Neural progenitor cell (in vitro differentiated cells): ENCODE measurements around the gene FAM234A. TPM values are rescaled to one million over a fixed set of nuclear protein-coding genes. Genes with fewer than 3 reads are reported as not detected.
"Not testable (repeated sequence)": the region's sequence is repeated elsewhere in the genome, so short reads cannot be mapped to it uniquely, and the experiment has no call there.

Experiments used
- DNase-seq: peaks from one replicate; pipeline ENCODE4 v3.0.0-alpha.2; 2016; ENCODE audit warnings: low spot score
- H2AFZ ChIP-seq: fragments of 200-600 bp; sonication (generic); replicated peaks from 2 replicates; pipeline ENCODE4 v1.6.1; 2016; ENCODE audit warnings: antibody characterized with exemption
- H3F3A ChIP-seq: fragments of 200-600 bp; sonication (generic); 2 replicates; pipeline ENCODE4 v1.6.1; 2016; ENCODE audit warnings: antibody characterized with exemption, low read depth
- H3K27ac ChIP-seq: fragments of 200-600 bp; sonication (generic); 2 replicates; pipeline ENCODE4 v1.5.1; 2016; ENCODE audit warnings: mild to moderate bottlenecking
- H3K27me3 ChIP-seq: fragments of 200-600 bp; sonication (generic); 2 replicates; pipeline ENCODE4 v1.6.1; 2016; ENCODE audit warnings: mild to moderate bottlenecking, moderate library complexity
- H3K36me3 ChIP-seq: fragments of 200-600 bp; sonication (generic); 2 replicates; pipeline ENCODE4 v1.5.1; 2016
- H3K4me1 ChIP-seq: fragments of 200-600 bp; sonication (generic); 2 replicates; pipeline ENCODE4 v1.6.1; 2016; ENCODE audit warnings: mixed run types
- H3K4me2 ChIP-seq: fragments of 200-600 bp; sonication (generic); 2 replicates; pipeline ENCODE4 v1.6.1; 2016
- H3K4me3 ChIP-seq: fragments of 200-600 bp; sonication (generic); 2 replicates; pipeline ENCODE4 v1.5.1; 2016
- H3K79me2 ChIP-seq: fragments of 200-600 bp; sonication (generic); 2 replicates; pipeline ENCODE4 v1.6.1; 2016; ENCODE audit warnings: low read depth
- H3K9ac ChIP-seq: fragments of 200-600 bp; sonication (generic); 2 replicates; pipeline ENCODE4 v1.6.1; 2016
- H3K9me3 ChIP-seq: fragments of 200-600 bp; sonication (generic); 2 replicates; pipeline ENCODE4 v1.5.1; 2016; ENCODE audit warnings: low read depth
- H4K20me1 ChIP-seq: fragments of 200-600 bp; sonication (generic); 2 replicates; pipeline ENCODE4 v1.6.1; 2016; ENCODE audit warnings: low read depth
- H3K27ac Mint-ChIP-seq: 3 replicates; pipeline ENCODE4 v1.8.0; 2021; ENCODE audit warnings: mixed read lengths
- H3K27me3 Mint-ChIP-seq: 2 replicates; pipeline ENCODE4 v1.8.0; 2022; ENCODE audit warnings: low read depth, mild to moderate bottlenecking, inconsistent platforms, moderate library complexity, mixed read lengths; ENCODE audit not compliant: insufficient read depth
- H3K36me3 Mint-ChIP-seq: 3 replicates; pipeline ENCODE4 v1.8.0; 2021; ENCODE audit warnings: mixed read lengths
- H3K4me1 Mint-ChIP-seq: 3 replicates; pipeline ENCODE4 v1.8.0; 2021; ENCODE audit warnings: mixed read lengths
- H3K4me3 Mint-ChIP-seq: 3 replicates; pipeline ENCODE4 v1.8.0; 2021; ENCODE audit warnings: mild to moderate bottlenecking, moderate library complexity, mixed read lengths
- H3K9me3 Mint-ChIP-seq: 3 replicates; pipeline ENCODE4 v1.8.0; 2020; ENCODE audit warnings: mixed read lengths
- CTCF ChIP-seq: fragments of 200-600 bp; sonication (generic); IDR thresholded peaks from 2 replicates; pipeline ENCODE4 v1.5.1; 2017; ENCODE audit warnings: antibody characterized with exemption, mild to moderate bottlenecking
- EZH2 ChIP-seq: fragments of 200-600 bp; sonication (generic); IDR thresholded peaks from 2 replicates; pipeline ENCODE4 v1.6.1; 2017; ENCODE audit warnings: antibody characterized with exemption, mild to moderate bottlenecking, moderate library complexity
- EZH2phosphoT487 ChIP-seq: fragments of 200-600 bp; sonication (generic); IDR thresholded peaks from 2 replicates; pipeline ENCODE4 v1.6.1; 2017; ENCODE audit warnings: antibody characterized with exemption
- total RNA-seq: library from RNA; depleted of rRNA; stranded (reverse); fragments of >200 nt; gene quantifications from 2 replicates; pipeline ENCODE4 v1.2.3, GENCODE V29; 2015; ENCODE audit warnings: low replicate concordance

Gene FAM234A
- total RNA-seq, 1 donor from 2014 or later, result 115 TPM

GRCh38 chr16:200388-200787, 34.2 kb upstream of the FAM234A start:
- Histone ChIP-seq H3K9ac (no peak overlapping the region), H2AFZ (no peak overlapping the region), H4K20me1 (peaks cover 16% of the 10 kb centered on the region), H3K36me3 (peaks cover 10% of the 10 kb centered on the region), H3F3A (no peaks in the 10 kb centered on the region), H3K9me3 (no peaks in the 10 kb centered on the region), H3K4me1 (no peaks in the 10 kb centered on the region), H3K4me3 (no peak overlapping the region), H3K4me2 (no peak overlapping the region), H3K27ac (no peak overlapping the region), H3K27me3 (no peaks in the 10 kb centered on the region), H3K79me2 (peaks cover 10% of the 10 kb centered on the region)
- H3K27ac Mint-ChIP-seq, result no peak overlapping the region
- peaks cover 25% of the 10 kb centered on the region for H3K36me3 Mint-ChIP-seq
- no peak for DNase-seq
- H3K27me3 Mint-ChIP-seq, result no peaks in the 10 kb centered on the region
- no peak overlapping the region for H3K4me3 Mint-ChIP-seq
- H3K4me1 Mint-ChIP-seq, result no peaks in the 10 kb centered on the region
- TF ChIP-seq EZH2, result no peak
- no peak for TF ChIP-seq EZH2phosphoT487
- no peak for TF ChIP-seq CTCF
- H3K9me3 Mint-ChIP-seq, result no peaks in the 10 kb centered on the region

- no peak for TF ChIP-seq EZH2
- no peak for TF ChIP-seq EZH2phosphoT487
- no peak for TF ChIP-seq CTCF
- Mint-ChIP-seq H3K4me1 (no peaks in the 10 kb centered on the region), H3K36me3 (peaks cover 31% of the 10 kb centered on the region), H3K4me3 (no peak overlapping the region), H3K27ac (no peak overlapping the region), H3K9me3 (no peaks in the 10 kb centered on the region), H3K27me3 (no peaks in the 10 kb centered on the region)
- Histone ChIP-seq H3K36me3 (peaks cover 14% of the 10 kb centered on the region), H2AFZ (no peak overlapping the region), H3K27me3 (no peaks in the 10 kb centered on the region), H3K4me1 (no peaks in the 10 kb centered on the region), H4K20me1 (peaks cover 23% of the 10 kb centered on the region), H3K79me2 (peaks cover 15% of the 10 kb centered on the region), H3K4me2 (no peak overlapping the region), H3K4me3 (no peak overlapping the region), H3K9me3 (no peaks in the 10 kb centered on the region), H3F3A (no peaks in the 10 kb centered on the region), H3K9ac (no peak overlapping the region), H3K27ac (no peak overlapping the region)
- DNase-seq, result no peak
Measured at GRCh38 chr16:203246-203645, 31.4 kb upstream of the FAM234A start.

GRCh38 chr16:204046-204445, 30.6 kb upstream of the FAM234A start:
- H3K4me3 Mint-ChIP-seq, DNase-seq, H3K27me3 ChIP-seq, H3K4me3 ChIP-seq, H3K4me1 Mint-ChIP-seq, H3K4me2 ChIP-seq, H3K27me3 Mint-ChIP-seq, H3K9me3 Mint-ChIP-seq, H2AFZ ChIP-seq, H3K4me1 ChIP-seq, H3F3A ChIP-seq, H3K27ac Mint-ChIP-seq, H3K9ac ChIP-seq, H3K9me3 ChIP-seq, H3K27ac ChIP-seq: not testable (repeated sequence)
- peaks cover 34% of the 10 kb centered on the region for H3K36me3 Mint-ChIP-seq
- Histone ChIP-seq H4K20me1 (peaks cover 27% of the 10 kb centered on the region), H3K79me2 (peaks cover 23% of the 10 kb centered on the region), H3K36me3 (peaks cover 11% of the 10 kb centered on the region)

DNA sequence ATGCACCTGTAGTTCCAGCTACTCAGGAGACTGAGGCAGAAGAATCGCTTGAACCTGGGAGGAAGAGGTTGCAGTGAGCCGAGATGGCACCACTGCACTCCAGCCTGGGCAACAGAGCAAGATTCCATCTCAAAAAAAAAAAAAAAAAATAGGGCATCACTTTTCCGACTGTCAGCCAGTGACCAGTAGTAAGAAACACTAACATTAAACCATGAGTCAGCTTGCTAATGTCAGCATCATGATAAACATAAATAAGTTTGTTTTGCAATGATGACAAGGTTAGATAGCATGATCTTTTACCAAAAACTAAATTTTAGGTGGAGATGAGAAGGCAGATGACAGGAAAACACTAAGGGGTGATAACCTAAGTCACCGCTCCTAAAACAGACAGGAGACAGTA, 25.3 kb upstream of the FAM234A start:
- H3K27me3 Mint-ChIP-seq, H3K36me3 ChIP-seq, H3K27me3 ChIP-seq, H3K9ac ChIP-seq, H3K27ac ChIP-seq, DNase-seq, H3K4me1 ChIP-seq, H3K4me3 Mint-ChIP-seq, H2AFZ ChIP-seq, H3K27ac Mint-ChIP-seq, H3K9me3 Mint-ChIP-seq, H3K4me1 Mint-ChIP-seq, H3K9me3 ChIP-seq, H3K4me3 ChIP-seq, H3F3A ChIP-seq, H3K4me2 ChIP-seq: not testable (repeated sequence)
- H3K36me3 Mint-ChIP-seq, result peaks cover 28% of the 10 kb centered on the region
- H3K79me2 ChIP-seq, result peaks cover 68% of the 10 kb centered on the region
- peaks cover 70% of the 10 kb centered on the region for H4K20me1 ChIP-seq

- H3K9ac ChIP-seq, H3K9me3 ChIP-seq, H3K4me3 ChIP-seq, H3F3A ChIP-seq, H2AFZ ChIP-seq, H3K4me3 Mint-ChIP-seq, H3K9me3 Mint-ChIP-seq, H3K4me1 ChIP-seq, H3K4me2 ChIP-seq, H3K4me1 Mint-ChIP-seq, DNase-seq, H3K27ac Mint-ChIP-seq, H3K27me3 Mint-ChIP-seq, H3K27me3 ChIP-seq, H3K27ac ChIP-seq: not testable (repeated sequence)
- H3K36me3 ChIP-seq, result peaks cover 18% of the 10 kb centered on the region
- peaks cover 28% of the 10 kb centered on the region for H3K36me3 Mint-ChIP-seq
- H3K79me2 ChIP-seq, result peaks cover 89% of the 10 kb centered on the region
- H4K20me1 ChIP-seq, result peaks cover 91% of the 10 kb centered on the region
Measured at GRCh38 chr16:211631-212180, 22.9 kb upstream of the FAM234A start.
